HepG2 (cell line): ENCODE measurements around the gene ECE2. TPM values are rescaled to one million over a fixed set of nuclear protein-coding genes. Genes with fewer than 3 reads are reported as not detected.
A peak's percentile ranks its signal among the peaks of the same experiment; 100 is the strongest.

Experiments used
- ARID4A ChIP-seq: sonication (generic); formaldehyde crosslinking; IDR thresholded peaks from 2 replicates; pipeline ENCODE4 v1.5.0; 2020; ENCODE audit warnings: mild to moderate bottlenecking, missing genetic modification reagents, borderline replicate concordance
- CHD2 ChIP-seq: IDR thresholded peaks from 2 replicates; pipeline ENCODE4 v1.6.1; 2011; ENCODE audit warnings: low read depth, low read length, improper control_type of control experiment
- HNRNPUL1 ChIP-seq: fragments of 200-400 bp; formaldehyde crosslinking; IDR thresholded peaks from 2 replicates; pipeline ENCODE4 v1.6.1; 2017; ENCODE audit warnings: low read depth, mild to moderate bottlenecking, low read length, moderate library complexity
- KAT2B ChIP-seq: fragments of 150-350 bp; IDR thresholded peaks from 2 replicates; pipeline ENCODE4 v1.6.1; 2014; ENCODE audit warnings: low read depth, low read length, borderline replicate concordance
- MXI1 ChIP-seq: IDR thresholded peaks from 3 replicates; pipeline ENCODE4 v1.6.1; 2012; ENCODE audit warnings: low read depth, low read length, inconsistent platforms, borderline replicate concordance
- NONO ChIP-seq, 2 experiments: fragments of 450-650 bp in 1 of 2; sonication (generic) in 1 of 2; formaldehyde crosslinking in 1 of 2; IDR thresholded peaks in 1 of 2; conservative IDR thresholded peaks in 1 of 2; 2 replicates each; pipeline versions ENCODE4 v1.6.1 to v1.8.0; 2017 to 2022; ENCODE audit warnings: mild to moderate bottlenecking in 1 of 2, missing genetic modification reagents in 1 of 2, moderate library complexity in 1 of 2
- ZNF563 ChIP-seq: sonication (generic); formaldehyde crosslinking; IDR thresholded peaks from 2 replicates; pipeline ENCODE4 v1.8.0; 2022; ENCODE audit warnings: mild to moderate bottlenecking, moderate library complexity, missing genetic modification reagents
- polyA plus RNA-seq, 8 experiments: library from polyadenylated mRNA; depleted of rRNA in 3 of 8; stranded (reverse) in 7 of 8; unstranded in 1 of 8; fragments of >200 nt; fragmentation: Illumina TruSeq in 4 of 8; extraction: Trizol in 4 of 8; gene quantifications; 2 replicates each; pipeline versions ENCODE4 v1.2.1 to v1.2.3, GENCODE V29; 2011 to 2016; ENCODE audit warnings: low read depth in 4 of 8, missing spikeins in 1 of 8, mixed read lengths in 1 of 8; ENCODE audit not compliant: insufficient read depth in 1 of 8
- total RNA-seq, 5 experiments: library from RNA; depleted of rRNA; stranded (reverse); fragments of >200 nt; fragmentation: Illumina TruSeq; extraction: Trizol; gene quantifications; 2 replicates each; pipeline ENCODE4 v1.2.3, GENCODE V29; 2016; ENCODE audit warnings: low read depth in 1 of 5
- TF ChIP-seq, protein P1 (sequence below): sonication (generic); formaldehyde crosslinking; conservative IDR thresholded peaks from 2 replicates; pipeline ENCODE4 v1.8.0; 2022; ENCODE audit warnings: mild to moderate bottlenecking, moderate library complexity, missing genetic modification reagents

ECE2 gene
- total and polyA plus RNA-seq, 2 of the 13 experiments (the other 11 are each of a cell fraction or from before 2014, with no cell fraction given): not detected

- TF ChIP-seq ARID4A (CRISPR knock-in tag) (peak; percentile 56; the same call in 1 of the 2 replicates), ZNF563 (CRISPR knock-in tag) (peak; percentile 49; the same call in 1 of the 2 replicates), NONO (IDR thresholded peaks at IDR 0.05) (no peak), NONO (CRISPR knock-in tag; conservative IDR thresholded peaks at IDR 0.05) (peak; percentile 56; the same call in 1 of the 2 replicates), KAT2B (no peak), HNRNPUL1 (peak; percentile 97), CHD2 (no peak), MXI1 (peak; percentile 27; the same call in 1 of the 3 replicates)
- TF ChIP-seq, protein P1, sequence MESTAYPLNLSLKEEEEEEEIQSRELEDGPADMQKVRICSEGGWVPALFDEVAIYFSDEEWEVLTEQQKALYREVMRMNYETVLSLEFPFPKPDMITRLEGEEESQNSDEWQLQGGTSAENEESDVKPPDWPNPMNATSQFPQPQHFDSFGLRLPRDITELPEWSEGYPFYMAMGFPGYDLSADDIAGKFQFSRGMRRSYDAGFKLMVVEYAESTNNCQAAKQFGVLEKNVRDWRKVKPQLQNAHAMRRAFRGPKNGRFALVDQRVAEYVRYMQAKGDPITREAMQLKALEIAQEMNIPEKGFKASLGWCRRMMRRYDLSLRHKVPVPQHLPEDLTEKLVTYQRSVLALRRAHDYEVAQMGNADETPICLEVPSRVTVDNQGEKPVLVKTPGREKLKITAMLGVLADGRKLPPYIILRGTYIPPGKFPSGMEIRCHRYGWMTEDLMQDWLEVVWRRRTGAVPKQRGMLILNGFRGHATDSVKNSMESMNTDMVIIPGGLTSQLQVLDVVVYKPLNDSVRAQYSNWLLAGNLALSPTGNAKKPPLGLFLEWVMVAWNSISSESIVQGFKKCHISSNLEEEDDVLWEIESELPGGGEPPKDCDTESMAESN (CRISPR knock-in tag): 0 out of 2 replicates have a peak, but pooled peaks have one; percentile 14
Observed at GRCh38 chr3:184230081-184230602, 45.7 kb upstream of the ECE2 start (continued).
